ENCODE results near the gene APBA2.
"Not testable (repeated sequence)": the region's sequence is repeated elsewhere in the genome, so short reads cannot be mapped to it uniquely, and the experiment has no call there.

Gene APBA2

GRCh38 chr15:28885630-28886430, at the start of gene APBA2:
Gene APBA2, plus strand, starts transcription at chr15:28885974. Its CDS starts 167,911 bp downstream, at chr15:29053885.
- Histone ChIP-seq H3K4me3 (ENCODE audit: low read depth in 1 of 2, low read length in 2 of 2) (peak within 1 kb of the TSS; percentile 15 to 36), H3K4me1 (ENCODE audit: control insufficient read depth in 1 of 2, insufficient read depth in 2 of 2, low read length in 2 of 2) (no peaks in the 10 kb centered on the region), H3K9ac (ENCODE audit: low read depth in 1 of 2, low read length in 2 of 2) (no peak within 1 kb of the TSS), H3K27ac (ENCODE audit: low read depth, low read length) (no peak within 1 kb of the TSS), H3K9me3 (ENCODE audit: control insufficient read depth in 1 of 2, low read length in 2 of 2) (no peaks in the 10 kb centered on the region), H3K36me3 (ENCODE audit: control insufficient read depth in 1 of 2, insufficient read depth in 2 of 2, low read length in 2 of 2) (no peaks in the 10 kb centered on the region), H3K27me3 (ENCODE audit: control insufficient read depth in 1 of 2, insufficient read depth in 2 of 2, low read length in 2 of 2) (peaks cover 12 to 14% of the 10 kb centered on the region in 2 donors)

- H3K4me1 ChIP-seq (ENCODE audit: control insufficient read depth in 1 of 2, insufficient read depth in 2 of 2, low read length in 2 of 2); H3K27ac ChIP-seq (ENCODE audit: low read depth, low read length); H3K9me3 ChIP-seq (ENCODE audit: control insufficient read depth in 1 of 2, low read length in 2 of 2); H3K4me3 ChIP-seq (ENCODE audit: low read depth in 1 of 2, low read length in 2 of 2); H3K9ac ChIP-seq (ENCODE audit: low read depth in 1 of 2, low read length in 2 of 2); H3K36me3 ChIP-seq (ENCODE audit: control insufficient read depth in 1 of 2, insufficient read depth in 2 of 2, low read length in 2 of 2); H3K27me3 ChIP-seq (ENCODE audit: control insufficient read depth in 1 of 2, insufficient read depth in 2 of 2, low read length in 2 of 2): not testable (repeated sequence)
Observed at GRCh38 chr15:28840285-28840684, 45.5 kb upstream of the APBA2 start.

- H3K9ac ChIP-seq (ENCODE audit: low read depth in 1 of 2, low read length in 2 of 2); H3K27ac ChIP-seq (ENCODE audit: low read depth, low read length); H3K36me3 ChIP-seq (ENCODE audit: control insufficient read depth in 1 of 2, insufficient read depth in 2 of 2, low read length in 2 of 2): not testable (repeated sequence)
Observed at GRCh38 chr15:28842210-28842609, 43.6 kb upstream of the APBA2 start.

GRCh38 chr15:28843520-28843919, 42.3 kb upstream of the APBA2 start:
- H3K27me3 ChIP-seq (ENCODE audit: control insufficient read depth in 1 of 2, insufficient read depth in 2 of 2, low read length in 2 of 2); H3K4me3 ChIP-seq (ENCODE audit: low read depth in 1 of 2, low read length in 2 of 2); H3K9ac ChIP-seq (ENCODE audit: low read depth in 1 of 2, low read length in 2 of 2); H3K9me3 ChIP-seq (ENCODE audit: control insufficient read depth in 1 of 2, low read length in 2 of 2); H3K36me3 ChIP-seq (ENCODE audit: control insufficient read depth in 1 of 2, insufficient read depth in 2 of 2, low read length in 2 of 2); H3K4me1 ChIP-seq (ENCODE audit: control insufficient read depth in 1 of 2, insufficient read depth in 2 of 2, low read length in 2 of 2); H3K27ac ChIP-seq (ENCODE audit: low read depth, low read length): not testable (repeated sequence)

More at GRCh38 chr15:28842210-28842609, 43.6 kb upstream of the APBA2 start:
- H3K9me3 ChIP-seq (ENCODE audit: control insufficient read depth in 1 of 2, low read length in 2 of 2); H3K4me1 ChIP-seq (ENCODE audit: control insufficient read depth in 1 of 2, insufficient read depth in 2 of 2, low read length in 2 of 2); H3K27me3 ChIP-seq (ENCODE audit: control insufficient read depth in 1 of 2, insufficient read depth in 2 of 2, low read length in 2 of 2); H3K4me3 ChIP-seq (ENCODE audit: low read depth in 1 of 2, low read length in 2 of 2): not testable (repeated sequence)

- H3K9ac ChIP-seq (ENCODE audit: low read depth in 1 of 2, low read length in 2 of 2); H3K36me3 ChIP-seq (ENCODE audit: control insufficient read depth in 1 of 2, insufficient read depth in 2 of 2, low read length in 2 of 2); H3K4me1 ChIP-seq (ENCODE audit: control insufficient read depth in 1 of 2, insufficient read depth in 2 of 2, low read length in 2 of 2); H3K4me3 ChIP-seq (ENCODE audit: low read depth in 1 of 2, low read length in 2 of 2); H3K27ac ChIP-seq (ENCODE audit: low read depth, low read length); H3K27me3 ChIP-seq (ENCODE audit: control insufficient read depth in 1 of 2, insufficient read depth in 2 of 2, low read length in 2 of 2); H3K9me3 ChIP-seq (ENCODE audit: control insufficient read depth in 1 of 2, low read length in 2 of 2): not testable (repeated sequence)
Observed at GRCh38 chr15:28844147-28844546, 41.6 kb upstream of the APBA2 start.

GRCh38 chr15:28847247-28847646, 38.5 kb upstream of the APBA2 start:
- not testable (repeated sequence) for H3K27me3 ChIP-seq (ENCODE audit: control insufficient read depth in 1 of 2, insufficient read depth in 2 of 2, low read length in 2 of 2); H3K4me3 ChIP-seq (ENCODE audit: low read depth in 1 of 2, low read length in 2 of 2); H3K4me1 ChIP-seq (ENCODE audit: control insufficient read depth in 1 of 2, insufficient read depth in 2 of 2, low read length in 2 of 2); H3K9me3 ChIP-seq (ENCODE audit: control insufficient read depth in 1 of 2, low read length in 2 of 2); H3K9ac ChIP-seq (ENCODE audit: low read depth in 1 of 2, low read length in 2 of 2); H3K27ac ChIP-seq (ENCODE audit: low read depth, low read length); H3K36me3 ChIP-seq (ENCODE audit: control insufficient read depth in 1 of 2, insufficient read depth in 2 of 2, low read length in 2 of 2)

GRCh38 chr15:28847959-28848358, 37.8 kb upstream of the APBA2 start:
- H3K9ac ChIP-seq (ENCODE audit: low read depth in 1 of 2, low read length in 2 of 2); H3K27me3 ChIP-seq (ENCODE audit: control insufficient read depth in 1 of 2, insufficient read depth in 2 of 2, low read length in 2 of 2); H3K27ac ChIP-seq (ENCODE audit: low read depth, low read length); H3K36me3 ChIP-seq (ENCODE audit: control insufficient read depth in 1 of 2, insufficient read depth in 2 of 2, low read length in 2 of 2); H3K9me3 ChIP-seq (ENCODE audit: control insufficient read depth in 1 of 2, low read length in 2 of 2); H3K4me3 ChIP-seq (ENCODE audit: low read depth in 1 of 2, low read length in 2 of 2); H3K4me1 ChIP-seq (ENCODE audit: control insufficient read depth in 1 of 2, insufficient read depth in 2 of 2, low read length in 2 of 2): not testable (repeated sequence)

GRCh38 chr15:28848521-28848920, 37.3 kb upstream of the APBA2 start, which contains the start of gene GOLGA6L7:
Gene GOLGA6L7, minus strand, starts transcription at chr15:28848644. Its CDS starts 95 bp downstream, at chr15:28848549.
- H3K4me3 ChIP-seq (ENCODE audit: low read depth in 1 of 2, low read length in 2 of 2); H3K27ac ChIP-seq (ENCODE audit: low read depth, low read length); H3K9ac ChIP-seq (ENCODE audit: low read depth in 1 of 2, low read length in 2 of 2); H3K4me1 ChIP-seq (ENCODE audit: control insufficient read depth in 1 of 2, insufficient read depth in 2 of 2, low read length in 2 of 2); H3K36me3 ChIP-seq (ENCODE audit: control insufficient read depth in 1 of 2, insufficient read depth in 2 of 2, low read length in 2 of 2); H3K9me3 ChIP-seq (ENCODE audit: control insufficient read depth in 1 of 2, low read length in 2 of 2); H3K27me3 ChIP-seq (ENCODE audit: control insufficient read depth in 1 of 2, insufficient read depth in 2 of 2, low read length in 2 of 2): not testable (repeated sequence)

- not testable (repeated sequence) for H3K27me3 ChIP-seq (ENCODE audit: control insufficient read depth in 1 of 2, insufficient read depth in 2 of 2, low read length in 2 of 2); H3K27ac ChIP-seq (ENCODE audit: low read depth, low read length); H3K4me1 ChIP-seq (ENCODE audit: control insufficient read depth in 1 of 2, insufficient read depth in 2 of 2, low read length in 2 of 2); H3K36me3 ChIP-seq (ENCODE audit: control insufficient read depth in 1 of 2, insufficient read depth in 2 of 2, low read length in 2 of 2); H3K9me3 ChIP-seq (ENCODE audit: control insufficient read depth in 1 of 2, low read length in 2 of 2); H3K4me3 ChIP-seq (ENCODE audit: low read depth in 1 of 2, low read length in 2 of 2); H3K9ac ChIP-seq (ENCODE audit: low read depth in 1 of 2, low read length in 2 of 2)
Observed at GRCh38 chr15:28849271-28849670, 36.5 kb upstream of the APBA2 start.

GRCh38 chr15:28849766-28850165, 36.0 kb upstream of the APBA2 start:
- H3K9me3 ChIP-seq (ENCODE audit: control insufficient read depth in 1 of 2, low read length in 2 of 2); H3K27me3 ChIP-seq (ENCODE audit: control insufficient read depth in 1 of 2, insufficient read depth in 2 of 2, low read length in 2 of 2); H3K9ac ChIP-seq (ENCODE audit: low read depth in 1 of 2, low read length in 2 of 2); H3K36me3 ChIP-seq (ENCODE audit: control insufficient read depth in 1 of 2, insufficient read depth in 2 of 2, low read length in 2 of 2); H3K4me1 ChIP-seq (ENCODE audit: control insufficient read depth in 1 of 2, insufficient read depth in 2 of 2, low read length in 2 of 2); H3K4me3 ChIP-seq (ENCODE audit: low read depth in 1 of 2, low read length in 2 of 2); H3K27ac ChIP-seq (ENCODE audit: low read depth, low read length): not testable (repeated sequence)
